ENCODE data around the gene SPART. TPM values are rescaled to one million over a fixed set of nuclear protein-coding genes. Genes with fewer than 3 reads are reported as not detected.

Gene SPART
- total RNA-seq, 8 experiments from 2014 or later: 3.7 to 94.1 (median 39.3) TPM

GRCh38 chr13:36362251-36362650 lies 16.1 kb upstream of the SPART start:
- ATAC-seq (replicated peaks in 6 of 8): peak in 6 of 8 experiments; percentile 24 to 100 (median 79)
- peaks cover 0 to 5% of the 10 kb centered on the region in 2 donors for H3K4me1 ChIP-seq (replicated peaks in 1 of 2)
- in situ Hi-C loops (cut with MboI; ENCODE audit: low pct_unique_long_range_greater_than_20kb in 2 of 9, low sequenced_read_pairs in 9 of 9, unreplicated experiment in 9 of 9): no loop called here
- no peak overlapping the region for H3K27ac ChIP-seq
- H3K4me3 ChIP-seq: no peak overlapping the region
- WGBS, 10 experiments: 0 to 100% (median 80%) methylated on average over 1 to 2 of the region's 2 CpGs; no CpG with 5 or more reads in 4 of the 10 experiments

GRCh38 chr13:36360903-36361302 lies 14.7 kb upstream of the SPART start:
- peaks cover 0 to 9% of the 10 kb centered on the region in 2 donors for H3K4me1 ChIP-seq (replicated peaks in 1 of 2)
- WGBS, 10 experiments: 40 to 100% (median 86%) methylated on average over 1 of the region's 1 CpG; no CpG with 5 or more reads in 3 of the 10 experiments
- in situ Hi-C loops (cut with MboI; ENCODE audit: low pct_unique_long_range_greater_than_20kb in 2 of 9, low sequenced_read_pairs in 9 of 9, unreplicated experiment in 9 of 9): no loop called here
- no peak overlapping the region for H3K27ac ChIP-seq
- no peak for ATAC-seq (replicated peaks in 6 of 8)
- no peak overlapping the region for H3K4me3 ChIP-seq

DNA sequence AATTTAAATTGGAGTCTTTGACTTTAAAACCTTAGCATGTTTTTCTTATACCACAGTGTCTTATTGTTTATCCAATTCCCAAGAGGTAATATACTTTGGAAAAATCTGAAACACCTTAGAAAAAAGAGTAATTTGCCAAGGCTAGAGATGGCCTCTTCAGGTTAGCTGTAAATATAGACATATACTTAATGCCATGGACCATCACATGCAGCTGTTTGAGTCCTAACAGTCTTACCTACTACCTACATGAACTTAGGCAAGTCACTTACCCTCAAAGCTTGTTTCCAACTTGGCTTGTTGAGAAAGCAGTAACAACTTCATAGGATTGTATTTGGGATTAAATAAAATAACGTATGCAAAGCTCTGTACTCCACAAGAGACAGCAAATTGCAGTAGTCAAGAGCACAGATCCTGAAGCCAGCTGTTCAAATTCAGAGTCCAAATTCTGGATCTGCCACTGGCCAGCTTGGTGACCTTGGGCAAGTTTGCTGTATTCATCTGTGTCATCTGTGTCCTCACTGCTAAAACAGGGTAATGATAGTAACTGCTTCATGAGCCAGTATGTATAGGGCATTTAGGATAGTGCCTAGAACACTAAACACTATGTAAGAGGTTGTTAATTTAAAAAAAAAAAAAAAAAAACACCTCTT lies 13.2 kb upstream of the SPART start:
- Histone ChIP-seq H3K4me3 (no peak overlapping the region), H3K4me1 (replicated peaks in 1 of 2) (peaks cover 0 to 9% of the 10 kb centered on the region in 2 donors), H3K27ac (no peak overlapping the region)
- no peak for ATAC-seq (replicated peaks in 6 of 8)
- in situ Hi-C loops (cut with MboI; ENCODE audit: low pct_unique_long_range_greater_than_20kb in 2 of 9, low sequenced_read_pairs in 9 of 9, unreplicated experiment in 9 of 9): no loop called here
- 71 to 100% (median 88%) methylated on average over 1 of the region's 1 CpG; no CpG with 5 or more reads in 4 of the 10 experiments for WGBS, 10 experiments

DNA sequence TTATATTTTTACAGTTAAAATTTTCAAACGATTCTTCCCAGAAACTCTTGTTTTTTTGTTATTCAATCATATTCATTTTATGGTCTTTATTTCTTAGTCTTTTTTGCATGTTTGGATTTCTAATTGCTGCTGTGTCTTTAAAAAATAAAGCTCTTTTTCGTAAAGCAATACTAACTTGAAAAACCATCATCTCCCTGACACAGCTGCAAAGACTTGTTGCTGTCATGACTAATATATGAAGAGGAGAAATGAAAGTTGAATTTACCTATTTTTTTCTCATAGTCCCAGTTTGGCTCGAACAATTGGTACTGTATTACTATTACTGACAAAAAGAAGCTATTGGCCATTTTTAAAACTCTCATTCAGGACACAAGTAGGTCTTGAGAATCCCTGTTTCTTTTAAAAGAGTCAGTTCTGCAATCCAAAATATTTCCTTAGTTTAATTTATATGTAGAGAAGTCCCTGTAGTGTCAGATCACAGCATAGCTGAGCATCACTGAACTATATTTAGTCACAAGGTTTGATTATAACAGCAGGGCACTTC lies 12.1 kb upstream of the SPART start:
- peaks cover 0 to 9% of the 10 kb centered on the region in 2 donors for H3K4me1 ChIP-seq (replicated peaks in 1 of 2)
- H3K4me3 ChIP-seq: no peak overlapping the region
- in situ Hi-C loops (cut with MboI; ENCODE audit: low pct_unique_long_range_greater_than_20kb in 2 of 9, low sequenced_read_pairs in 9 of 9, unreplicated experiment in 9 of 9): no loop called here
- WGBS, 10 experiments: 21 to 97% (median 82%) methylated on average over 2 to 3 of the region's 3 CpGs
- ATAC-seq (replicated peaks in 6 of 8): no peak
- H3K27ac ChIP-seq: no peak overlapping the region

- WGBS, 10 experiments: 11 to 97% (median 61%) methylated on average over 2 to 3 of the region's 3 CpGs; no CpG with 5 or more reads in 1 of the 10 experiments
- Histone ChIP-seq H3K4me1 (replicated peaks in 1 of 2) (peaks cover 0 to 9% of the 10 kb centered on the region in 2 donors), H3K4me3 (no peak overlapping the region), H3K27ac (no peak overlapping the region)
- no peak for ATAC-seq (replicated peaks in 6 of 8)
- in situ Hi-C loops (cut with MboI; ENCODE audit: low pct_unique_long_range_greater_than_20kb in 2 of 9, low sequenced_read_pairs in 9 of 9, unreplicated experiment in 9 of 9): no loop called here
These were observed 11.5 kb upstream of the SPART start for GRCh38 chr13:36357692-36358091.

DNA sequence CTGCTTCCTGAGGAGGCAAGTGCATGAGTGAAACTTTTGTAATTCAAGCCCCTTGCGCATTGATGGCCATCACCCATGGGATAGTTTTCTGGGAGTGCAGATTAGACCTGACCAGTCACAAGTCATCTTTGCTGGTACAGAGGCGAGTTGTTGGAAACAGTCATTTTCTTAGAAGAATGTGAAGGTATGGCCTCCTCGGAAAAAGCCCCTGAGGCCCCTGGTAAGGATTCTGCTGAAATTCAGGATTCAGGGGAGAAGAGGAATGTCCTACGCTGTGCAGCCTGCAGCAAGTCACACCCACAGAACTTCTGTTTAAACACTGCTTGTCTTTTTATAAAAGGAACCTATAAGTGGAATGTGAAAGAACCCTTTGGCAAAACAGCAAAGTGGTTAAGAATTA lies 11.0 kb upstream of the SPART start:
- Histone ChIP-seq H3K4me1 (replicated peaks in 1 of 2) (peaks cover 0 to 9% of the 10 kb centered on the region in 2 donors), H3K4me3 (no peak overlapping the region), H3K27ac (no peak overlapping the region)
- ATAC-seq (replicated peaks in 6 of 8): peak in 1 of 8 experiments; percentile 36
- in situ Hi-C loops (cut with MboI; ENCODE audit: low pct_unique_long_range_greater_than_20kb in 2 of 9, low sequenced_read_pairs in 9 of 9, unreplicated experiment in 9 of 9): no loop called here
- WGBS, 10 experiments: 33 to 93% (median 55%) methylated on average over 1 to 3 of the region's 4 CpGs; no CpG with 5 or more reads in 2 of the 10 experiments

GRCh38 chr13:36356058-36356457 lies 9.9 kb upstream of the SPART start:
- in situ Hi-C loops (cut with MboI; ENCODE audit: low pct_unique_long_range_greater_than_20kb in 2 of 9, low sequenced_read_pairs in 9 of 9, unreplicated experiment in 9 of 9): no loop called here
- ATAC-seq (replicated peaks in 6 of 8): peak in 1 of 8 experiments; percentile 72
- Histone ChIP-seq H3K4me1 (replicated peaks in 1 of 2) (peaks cover 0 to 9% of the 10 kb centered on the region in 2 donors), H3K27ac (no peak overlapping the region), H3K4me3 (no peak overlapping the region)
- 33 to 86% (median 80%) methylated on average over 1 to 7 of the region's 7 CpGs; no CpG with 5 or more reads in 5 of the 10 experiments for WGBS, 10 experiments

- WGBS, 10 experiments: 40 to 90% (median 83%) methylated on average over 1 to 2 of the region's 2 CpGs; no CpG with 5 or more reads in 1 of the 10 experiments
- Histone ChIP-seq H3K4me3 (no peak overlapping the region), H3K27ac (no peak overlapping the region), H3K4me1 (replicated peaks in 1 of 2) (peaks cover 0 to 9% of the 10 kb centered on the region in 2 donors)
- in situ Hi-C loops (cut with MboI; ENCODE audit: low pct_unique_long_range_greater_than_20kb in 2 of 9, low sequenced_read_pairs in 9 of 9, unreplicated experiment in 9 of 9): no loop called here
- no peak for ATAC-seq (replicated peaks in 6 of 8)
These were observed 9.4 kb upstream of the SPART start for GRCh38 chr13:36355632-36356031.

DNA sequence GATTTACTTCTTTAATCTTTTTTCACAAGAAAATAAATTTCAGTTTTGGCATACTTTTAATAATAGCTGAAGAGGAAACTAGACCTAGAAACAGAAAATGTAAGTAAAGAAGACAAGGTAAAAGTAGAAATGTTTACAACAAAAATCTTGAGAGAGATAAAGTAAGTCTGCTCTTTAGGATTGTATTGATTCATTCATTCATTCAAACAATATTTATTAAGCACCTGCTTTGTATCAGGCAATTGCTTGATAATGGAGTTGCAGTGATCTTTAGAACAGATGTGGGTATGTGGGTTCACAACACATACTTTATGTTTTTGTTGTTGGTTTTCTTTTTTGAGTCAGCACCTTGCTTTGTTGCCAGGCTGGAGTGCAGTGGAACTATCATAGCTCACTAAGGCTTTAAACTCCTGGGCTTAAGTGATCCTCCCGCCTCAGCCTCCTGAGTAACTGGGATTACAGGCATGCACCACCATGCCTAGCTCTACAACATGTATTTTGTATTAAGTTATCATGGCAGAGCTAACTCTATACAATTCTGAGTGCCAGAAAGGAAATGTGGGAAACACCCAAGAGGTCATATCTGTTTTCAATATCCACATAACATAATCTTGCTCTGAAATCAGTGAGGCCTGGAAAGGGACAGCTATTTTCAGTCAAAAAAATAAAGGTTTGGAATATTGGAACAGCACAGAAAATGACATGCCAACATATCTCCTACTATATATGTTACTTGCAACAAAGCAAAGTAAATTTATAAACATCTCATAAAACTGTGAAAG lies 8.8 kb upstream of the SPART start:
- no peak for ATAC-seq (replicated peaks in 6 of 8)
- 80 to 100% (median 95%) methylated on average over 1 of the region's 1 CpG; no CpG with 5 or more reads in 6 of the 10 experiments for WGBS, 10 experiments
- in situ Hi-C loops (cut with MboI; ENCODE audit: low pct_unique_long_range_greater_than_20kb in 2 of 9, low sequenced_read_pairs in 9 of 9, unreplicated experiment in 9 of 9): no loop called here

DNA sequence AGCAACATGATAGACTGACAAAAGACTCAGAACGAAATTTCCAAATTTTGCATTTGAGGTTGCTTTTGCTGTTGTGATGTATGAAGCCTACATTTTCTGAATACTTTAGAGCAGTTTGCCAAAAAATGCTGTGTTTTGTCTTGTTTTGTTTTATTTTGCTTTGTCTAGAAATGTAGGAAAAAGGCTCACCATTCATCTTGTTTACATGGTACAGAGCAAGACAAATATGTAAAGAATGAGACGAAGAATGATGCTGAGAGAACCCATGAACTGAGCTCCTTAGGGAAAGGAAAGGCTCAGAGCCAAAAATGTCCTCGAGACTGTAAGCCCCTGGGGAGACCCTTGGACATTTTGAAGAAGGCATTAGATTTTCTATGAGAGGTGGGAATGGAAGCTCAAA lies 6.8 kb upstream of the SPART start:
- H3K4me3 ChIP-seq: no peak overlapping the region
- H3K4me1 ChIP-seq (replicated peaks in 1 of 2): peaks cover 0 to 9% of the 10 kb centered on the region in 2 donors
- 36 to 100% (median 73%) methylated on average over 1 to 3 of the region's 3 CpGs; no CpG with 5 or more reads in 1 of the 10 experiments for WGBS, 10 experiments
- in situ Hi-C loops (cut with MboI; ENCODE audit: low pct_unique_long_range_greater_than_20kb in 2 of 9, low sequenced_read_pairs in 9 of 9, unreplicated experiment in 9 of 9): no loop called here
- no peak overlapping the region for H3K27ac ChIP-seq
- no peak for ATAC-seq (replicated peaks in 6 of 8)

More for the DNA sequence above, 8.8 kb upstream of the SPART start:
- Histone ChIP-seq H3K4me3 (no peak overlapping the region), H3K27ac (no peak overlapping the region), H3K4me1 (replicated peaks in 1 of 2) (peaks cover 0 to 9% of the 10 kb centered on the region in 2 donors)

- ATAC-seq (replicated peaks in 6 of 8): no peak
- in situ Hi-C loops (cut with MboI; ENCODE audit: low pct_unique_long_range_greater_than_20kb in 2 of 9, low sequenced_read_pairs in 9 of 9, unreplicated experiment in 9 of 9): no loop called here
These were observed 6.2 kb upstream of the SPART start for GRCh38 chr13:36352350-36352749.

GRCh38 chr13:36347531-36348210 lies 1.5 kb upstream of the SPART start:
- peak overlapping the region in 2 of 5 donors; percentile 63 to 69 for H3K4me3 ChIP-seq
- in situ Hi-C loops (cut with MboI; ENCODE audit: low pct_unique_long_range_greater_than_20kb in 2 of 9, low sequenced_read_pairs in 9 of 9, unreplicated experiment in 9 of 9): no loop called here
- WGBS, 10 experiments: 48 to 100% (median 93%) methylated on average over 2 to 10 of the region's 10 CpGs

More at GRCh38 chr13:36352350-36352749, 6.2 kb upstream of the SPART start:
- Histone ChIP-seq H3K4me1 (replicated peaks in 1 of 2) (peaks cover 0 to 5% of the 10 kb centered on the region in 2 donors), H3K27ac (no peak overlapping the region), H3K4me3 (no peak overlapping the region)

More at GRCh38 chr13:36347531-36348210, 1.5 kb upstream of the SPART start:
- Histone ChIP-seq H3K27ac (no peak overlapping the region), H3K4me1 (replicated peaks in 1 of 2) (peaks cover under 1 to 10% of the 10 kb centered on the region in 2 donors)
- ATAC-seq (replicated peaks in 6 of 8): no peak

Measured in motor neuron (in vitro differentiated cells).